Muscle layer of colon (tissue), 2 donors: Measurements from ENCODE around the gene ZNF292.

ENCODE experiments used
- H3K27ac ChIP-seq: one replicate; pipeline ENCODE4 v1.7.0; 2013; ENCODE audit warnings: low read depth, mild to moderate bottlenecking, low read length, moderate library complexity
- H3K27me3 ChIP-seq, 2 donors: one replicate each; pipeline ENCODE4 v1.7.0; 2013; ENCODE audit warnings: low read length in 2 of 2, mild to moderate bottlenecking in 2 of 2; ENCODE audit not compliant: insufficient read depth in 2 of 2, control insufficient read depth in 1 of 2
- H3K36me3 ChIP-seq: one replicate; pipeline ENCODE4 v1.7.0; 2013; ENCODE audit warnings: mild to moderate bottlenecking, low read length; ENCODE audit not compliant: insufficient read depth
- H3K4me1 ChIP-seq: one replicate; pipeline ENCODE4 v1.7.0; 2013; ENCODE audit warnings: mild to moderate bottlenecking, low read length; ENCODE audit not compliant: insufficient read depth
- H3K4me3 ChIP-seq, 2 donors: one replicate each; pipeline ENCODE4 v1.7.0; 2013; ENCODE audit warnings: low read length in 2 of 2, low read depth in 1 of 2, mild to moderate bottlenecking in 1 of 2, moderate library complexity in 1 of 2
- H3K9ac ChIP-seq: one replicate; pipeline ENCODE4 v1.7.0; 2013; ENCODE audit warnings: low read length
- H3K9me3 ChIP-seq: one replicate; pipeline ENCODE4 v1.7.0; 2013; ENCODE audit warnings: mild to moderate bottlenecking, low read length
- donor health status: abdominal sarcoma.
- donor health status: Adenocarcinoma of cecum.

The ZNF292 gene

DNA sequence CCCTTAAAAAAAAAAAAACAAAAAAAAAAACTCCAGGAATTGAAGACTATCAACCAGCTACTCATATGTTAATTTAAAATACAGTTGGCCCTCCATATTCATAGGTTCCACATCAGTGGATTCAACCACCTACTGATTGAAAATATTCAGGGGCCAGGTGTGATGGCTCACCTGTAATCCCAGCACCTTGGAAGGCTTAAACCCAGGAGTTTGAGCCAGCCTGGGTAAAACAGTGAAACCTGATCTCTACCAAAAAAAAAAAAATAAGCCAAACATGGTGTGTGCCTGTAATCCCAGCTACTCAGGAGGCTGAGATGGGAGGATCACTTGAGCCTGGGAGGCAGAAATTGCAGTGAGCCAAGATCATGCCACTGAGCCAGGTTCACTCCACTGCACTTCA, 94.7 kb downstream of the ZNF292 start:
- no peaks in the 10 kb centered on the region for H3K27me3 ChIP-seq
- H3K9me3 ChIP-seq: no peaks in the 10 kb centered on the region
- no peak overlapping the region for H3K4me3 ChIP-seq
- no peak overlapping the region for H3K9ac ChIP-seq
- H3K4me1 ChIP-seq: no peaks in the 10 kb centered on the region
- peaks cover 25% of the 10 kb centered on the region for H3K36me3 ChIP-seq
- no peak overlapping the region for H3K27ac ChIP-seq

DNA sequence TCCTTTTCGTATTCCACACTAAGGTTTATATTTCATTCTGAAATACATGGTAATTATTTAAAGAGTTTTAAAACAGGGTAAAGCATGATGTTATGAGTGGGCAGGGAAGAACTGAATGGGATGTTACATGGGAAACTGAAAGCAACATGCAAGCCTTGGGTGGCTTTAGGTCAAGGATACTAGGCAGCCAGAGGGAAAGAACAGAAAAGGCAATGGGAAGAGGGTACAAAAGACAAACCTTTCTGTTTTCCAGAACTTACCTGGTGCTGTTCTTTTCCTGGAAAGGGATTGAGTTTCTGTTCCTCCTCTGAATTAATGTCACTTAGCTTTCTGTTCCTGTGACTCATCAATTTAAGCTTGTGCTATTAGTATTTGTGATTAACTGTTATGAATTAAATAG, 95.9 kb downstream of the ZNF292 start:
- no peak overlapping the region for H3K27ac ChIP-seq
- H3K9ac ChIP-seq: no peak overlapping the region
- H3K9me3 ChIP-seq: no peaks in the 10 kb centered on the region
- H3K36me3 ChIP-seq: peaks cover 36% of the 10 kb centered on the region
- H3K4me3 ChIP-seq: no peak overlapping the region
- no peaks in the 10 kb centered on the region for H3K27me3 ChIP-seq
- H3K4me1 ChIP-seq: no peaks in the 10 kb centered on the region

DNA sequence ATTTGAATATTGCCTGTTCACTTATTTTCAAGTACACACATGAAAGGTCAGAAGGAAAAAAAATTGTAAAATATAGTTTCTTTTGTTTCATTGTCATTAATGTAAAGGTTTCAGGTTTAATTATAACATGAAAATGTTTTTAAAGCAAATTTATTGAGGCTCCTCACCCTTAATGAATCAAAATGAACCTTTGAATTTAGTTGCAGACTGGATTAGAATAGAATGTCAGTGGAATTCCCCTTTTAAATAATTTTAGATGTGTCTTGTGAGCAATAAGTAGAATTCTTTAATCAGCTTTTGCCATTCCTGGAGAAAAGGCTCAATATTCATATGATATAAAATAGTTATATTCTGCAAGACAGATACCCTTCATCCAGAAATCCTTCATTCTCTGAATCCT, 96.4 kb downstream of the ZNF292 start:
- Histone ChIP-seq H3K9me3 (no peaks in the 10 kb centered on the region), H3K4me3 (no peak overlapping the region), H3K27ac (no peak overlapping the region), H3K36me3 (peaks cover 34% of the 10 kb centered on the region), H3K4me1 (no peaks in the 10 kb centered on the region), H3K9ac (no peak overlapping the region), H3K27me3 (no peaks in the 10 kb centered on the region)

DNA sequence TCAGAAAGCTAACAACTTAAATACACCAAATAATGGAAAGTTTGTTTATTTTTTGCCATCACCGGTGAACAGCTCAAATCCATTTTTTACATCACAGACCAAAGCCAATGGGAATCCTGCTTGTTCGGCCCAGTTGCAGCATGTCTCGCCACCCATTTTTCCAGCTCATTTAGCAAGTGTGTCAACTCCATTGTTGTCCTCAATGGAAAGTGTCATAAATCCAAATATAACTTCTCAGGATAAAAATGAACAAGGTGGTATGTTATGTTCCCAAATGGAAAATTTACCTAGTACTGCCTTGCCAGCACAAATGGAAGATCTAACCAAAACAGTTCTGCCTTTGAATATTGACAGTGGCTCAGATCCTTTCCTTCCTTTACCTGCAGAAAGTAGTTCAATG, 101.7 kb downstream of the ZNF292 start:
- peaks cover 34% of the 10 kb centered on the region for H3K36me3 ChIP-seq

DNA sequence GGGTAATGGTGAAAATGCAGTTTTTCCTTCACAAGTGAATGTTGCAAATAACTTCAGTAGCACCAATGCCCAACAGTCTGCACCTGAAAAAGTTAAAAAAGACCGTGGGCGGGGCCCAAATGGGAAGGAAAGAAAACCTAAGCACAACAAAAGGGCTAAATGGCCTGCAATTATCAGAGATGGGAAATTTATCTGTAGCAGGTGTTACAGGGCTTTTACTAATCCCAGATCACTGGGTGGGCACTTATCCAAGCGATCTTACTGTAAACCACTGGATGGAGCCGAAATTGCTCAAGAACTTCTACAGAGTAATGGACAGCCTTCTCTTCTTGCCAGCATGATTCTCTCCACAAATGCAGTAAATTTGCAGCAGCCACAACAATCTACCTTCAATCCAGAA, 102.2 kb downstream of the ZNF292 start:
- Histone ChIP-seq H3K4me3 (no peak overlapping the region), H3K36me3 (peaks cover 34% of the 10 kb centered on the region), H3K4me1 (no peaks in the 10 kb centered on the region), H3K27me3 (no peaks in the 10 kb centered on the region), H3K9me3 (no peaks in the 10 kb centered on the region), H3K27ac (no peak overlapping the region), H3K9ac (no peak overlapping the region)

More for the DNA sequence above, 101.7 kb downstream of the ZNF292 start:
- no peaks in the 10 kb centered on the region for H3K27me3 ChIP-seq
- H3K4me1 ChIP-seq: no peaks in the 10 kb centered on the region
- H3K9me3 ChIP-seq: no peaks in the 10 kb centered on the region
- H3K27ac ChIP-seq: no peak overlapping the region
- H3K4me3 ChIP-seq: no peak overlapping the region
- H3K9ac ChIP-seq: no peak overlapping the region

DNA sequence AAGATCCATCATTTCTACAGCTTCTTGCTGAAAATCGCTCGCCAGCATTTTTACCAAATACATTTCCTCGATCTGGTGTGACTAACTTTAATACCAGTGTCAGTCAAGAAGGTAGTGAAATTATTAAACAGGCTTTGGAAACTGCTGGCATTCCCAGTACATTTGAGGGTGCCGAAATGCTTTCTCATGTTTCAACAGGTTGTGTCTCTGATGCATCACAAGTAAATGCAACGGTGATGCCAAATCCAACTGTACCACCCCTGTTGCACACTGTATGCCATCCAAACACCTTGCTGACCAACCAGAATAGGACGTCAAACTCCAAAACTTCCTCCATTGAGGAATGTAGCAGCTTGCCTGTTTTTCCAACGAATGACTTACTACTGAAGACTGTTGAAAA, 102.6 kb downstream of the ZNF292 start:
- no peak overlapping the region for H3K27ac ChIP-seq
- H3K4me1 ChIP-seq: no peaks in the 10 kb centered on the region
- H3K27me3 ChIP-seq: no peaks in the 10 kb centered on the region
- H3K4me3 ChIP-seq: no peak overlapping the region
- H3K9ac ChIP-seq: no peak overlapping the region
- H3K36me3 ChIP-seq: peaks cover 34% of the 10 kb centered on the region
- H3K9me3 ChIP-seq: no peaks in the 10 kb centered on the region

DNA sequence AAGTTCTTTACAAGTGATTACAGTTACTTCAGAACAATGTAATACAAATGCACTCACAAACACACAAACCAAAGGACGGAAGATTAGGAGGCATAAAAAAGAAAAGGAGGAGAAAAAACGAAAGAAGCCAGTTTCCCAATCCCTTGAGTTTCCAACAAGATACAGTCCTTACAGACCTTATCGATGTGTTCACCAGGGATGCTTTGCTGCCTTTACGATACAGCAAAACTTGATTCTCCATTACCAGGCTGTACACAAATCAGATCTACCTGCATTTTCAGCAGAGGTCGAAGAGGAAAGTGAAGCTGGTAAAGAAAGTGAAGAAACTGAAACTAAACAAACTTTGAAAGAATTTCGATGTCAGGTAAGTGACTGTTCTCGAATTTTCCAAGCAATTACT, 104.4 kb downstream of the ZNF292 start:
- Histone ChIP-seq H3K36me3 (peaks cover 24% of the 10 kb centered on the region), H3K4me3 (no peak overlapping the region), H3K27ac (no peak overlapping the region), H3K9me3 (no peaks in the 10 kb centered on the region), H3K9ac (no peak overlapping the region), H3K27me3 (no peaks in the 10 kb centered on the region), H3K4me1 (no peaks in the 10 kb centered on the region)

DNA sequence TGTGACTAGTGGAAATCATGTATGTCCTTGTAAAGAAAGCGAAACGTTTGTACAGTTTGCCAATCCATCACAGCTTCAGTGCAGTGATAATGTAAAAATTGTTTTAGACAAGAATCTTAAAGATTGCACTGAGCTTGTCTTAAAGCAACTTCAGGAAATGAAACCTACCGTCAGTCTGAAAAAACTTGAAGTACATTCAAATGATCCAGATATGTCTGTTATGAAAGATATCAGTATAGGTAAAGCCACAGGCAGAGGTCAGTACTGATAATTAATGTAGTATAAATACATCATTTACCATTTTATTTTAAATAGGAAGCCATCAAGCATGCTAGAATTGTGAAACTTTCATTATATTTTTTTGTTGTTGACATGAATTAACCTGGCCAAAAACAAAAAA, 106.2 kb downstream of the ZNF292 start:
- Histone ChIP-seq H3K4me1 (no peaks in the 10 kb centered on the region), H3K27ac (no peak overlapping the region), H3K27me3 (no peaks in the 10 kb centered on the region), H3K9me3 (no peaks in the 10 kb centered on the region), H3K36me3 (peaks cover 7% of the 10 kb centered on the region), H3K4me3 (no peak overlapping the region), H3K9ac (no peak overlapping the region)

DNA sequence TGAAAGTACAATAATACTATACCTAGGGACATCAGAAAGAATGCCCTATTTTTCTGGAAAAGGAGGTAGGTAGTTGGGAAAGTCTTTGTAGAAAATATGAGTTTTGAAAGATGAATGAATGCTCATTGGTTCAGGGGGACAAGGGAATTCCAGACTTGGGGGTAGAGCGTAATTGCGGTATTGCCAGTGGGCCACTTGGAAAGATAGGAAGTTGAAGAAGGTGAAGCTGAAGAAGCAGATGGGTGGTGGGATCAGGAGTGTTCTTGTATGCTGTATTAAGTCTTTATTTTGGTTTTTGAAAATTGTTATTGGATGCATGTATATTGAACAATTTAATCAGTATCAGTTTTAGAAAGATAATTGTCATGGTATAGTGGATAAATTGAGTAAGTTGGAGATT, 109.1 kb downstream of the ZNF292 start:
- Histone ChIP-seq H3K36me3 (no peaks in the 10 kb centered on the region), H3K27me3 (no peaks in the 10 kb centered on the region), H3K9me3 (no peaks in the 10 kb centered on the region), H3K4me1 (no peaks in the 10 kb centered on the region), H3K4me3 (no peak overlapping the region), H3K9ac (no peak overlapping the region), H3K27ac (no peak overlapping the region)

DNA sequence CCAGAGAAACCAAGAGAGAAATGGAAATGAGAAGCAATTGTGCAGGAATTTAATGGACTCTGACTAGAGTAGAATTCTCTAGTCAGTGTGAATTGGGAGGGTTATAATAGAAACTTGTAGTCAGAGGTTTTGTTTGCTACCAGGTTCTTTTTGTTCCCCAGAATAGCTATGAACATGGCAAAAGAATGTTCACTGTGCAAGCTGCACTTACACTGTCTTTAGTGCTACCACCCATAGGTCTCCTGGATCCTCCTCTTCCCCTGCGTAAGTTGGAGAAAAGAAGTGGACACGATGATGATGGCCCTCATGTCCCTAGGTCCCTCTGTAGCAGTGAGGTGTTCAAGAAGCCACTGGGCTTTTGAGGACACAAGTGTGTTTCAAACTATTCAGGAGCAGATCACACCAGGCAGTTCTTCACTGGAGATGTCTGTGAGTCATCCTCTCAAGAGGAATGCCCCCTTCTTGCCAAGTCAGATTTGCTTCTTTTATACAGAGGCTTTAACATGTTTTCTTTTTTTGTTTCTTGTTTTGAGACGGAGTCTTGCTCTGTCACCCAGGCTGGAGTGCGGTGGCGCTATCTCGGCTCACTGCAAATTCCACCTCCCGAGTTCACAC, 119.4 kb downstream of the ZNF292 start:
- H3K27ac ChIP-seq: no peak overlapping the region
- no peak overlapping the region for H3K9ac ChIP-seq
- H3K36me3 ChIP-seq: no peaks in the 10 kb centered on the region
- no peaks in the 10 kb centered on the region for H3K9me3 ChIP-seq
- H3K4me3 ChIP-seq: no peak overlapping the region
- H3K27me3 ChIP-seq: no peaks in the 10 kb centered on the region
- H3K4me1 ChIP-seq: peaks cover 4% of the 10 kb centered on the region

DNA sequence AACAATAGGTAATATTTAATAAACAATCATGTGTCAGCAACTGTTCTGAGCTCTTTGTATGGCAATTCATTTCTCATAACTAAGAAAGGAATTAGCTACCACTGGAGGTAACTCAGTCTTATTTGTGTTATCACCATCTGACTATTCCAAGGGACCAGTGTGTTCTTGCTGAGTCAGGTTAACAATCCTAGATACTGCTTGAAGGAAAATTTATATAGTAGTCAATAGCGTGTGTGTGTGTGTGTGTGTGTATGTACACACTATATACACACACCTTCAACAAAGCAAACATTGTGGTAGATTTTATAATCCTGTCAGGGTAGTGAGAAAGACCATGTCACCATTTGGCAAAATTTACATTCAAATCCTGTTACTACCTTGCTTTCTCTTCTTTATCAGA, 121.3 kb downstream of the ZNF292 start:
- Histone ChIP-seq H3K27me3 (no peaks in the 10 kb centered on the region), H3K27ac (no peak overlapping the region), H3K9ac (no peak overlapping the region), H3K9me3 (no peaks in the 10 kb centered on the region), H3K36me3 (no peaks in the 10 kb centered on the region), H3K4me3 (no peak overlapping the region), H3K4me1 (peaks cover 4% of the 10 kb centered on the region)

DNA sequence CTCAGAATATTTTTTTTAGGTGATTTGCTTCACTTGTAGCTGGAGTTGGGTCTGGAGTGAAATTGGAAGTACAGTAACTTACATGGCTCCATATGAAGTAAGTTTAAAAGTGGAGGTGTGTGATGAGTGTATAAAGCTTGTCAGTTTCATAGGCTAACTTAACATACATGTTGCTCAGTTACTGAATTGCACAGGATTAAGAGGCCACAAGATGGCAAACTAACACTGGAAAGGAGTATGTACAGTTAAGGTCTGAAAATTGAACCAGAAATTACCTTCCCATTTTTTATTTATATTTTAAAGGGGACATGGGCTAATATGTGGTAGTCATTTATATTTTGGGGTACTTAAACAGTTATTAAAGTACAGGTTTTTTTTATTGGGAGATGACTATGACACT, 121.8 kb downstream of the ZNF292 start:
- no peak overlapping the region for H3K4me3 ChIP-seq
- H3K27ac ChIP-seq: no peak overlapping the region
- H3K9me3 ChIP-seq: no peaks in the 10 kb centered on the region
- H3K27me3 ChIP-seq: no peaks in the 10 kb centered on the region
- H3K4me1 ChIP-seq: peaks cover 4% of the 10 kb centered on the region
- H3K9ac ChIP-seq: no peak overlapping the region
- H3K36me3 ChIP-seq: no peaks in the 10 kb centered on the region
